Prostate gland (tissue), 2 donors: Measurements from ENCODE around the gene FAAP100.

Experiments
- POLR2A ChIP-seq: fragments of 450-650 bp; IDR thresholded peaks from one replicate; pipeline ENCODE4 v1.6.1; 2016; ENCODE audit warnings: antibody characterized with exemption, mild to moderate bottlenecking
- TF ChIP-seq, protein P1 (sequence below), 4 experiments: fragments of 200-600 bp in 2 of 4; fragments of 450-650 bp in 2 of 4; sonication (generic) in 2 of 4; IDR thresholded peaks; 1 replicate in 3 of 4; 2 replicates in 1 of 4; pipeline ENCODE4 v1.5.1; 2016 to 2019; ENCODE audit warnings: antibody characterized with exemption in 4 of 4, mild to moderate bottlenecking in 2 of 4, moderate library complexity in 2 of 4

DNA sequence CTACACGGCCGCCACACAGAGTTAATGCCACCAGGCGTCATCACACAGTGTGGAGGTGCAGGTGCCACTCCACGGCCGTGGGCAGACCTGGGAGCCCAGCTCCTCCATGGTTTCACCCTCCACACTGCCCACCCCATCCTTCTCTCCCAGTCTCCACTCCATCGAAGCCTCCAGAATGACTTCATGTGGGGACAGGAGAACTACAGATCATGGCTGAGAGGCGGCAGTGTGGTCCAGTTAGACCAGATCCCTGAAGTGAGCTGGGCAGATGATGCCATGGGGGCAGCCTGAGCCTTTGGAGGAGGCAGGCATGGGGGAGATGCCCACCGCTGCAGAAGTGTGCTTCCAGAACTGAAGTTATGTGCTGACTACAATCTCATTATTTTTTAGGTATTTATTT lies 38.0 kb upstream of the FAAP100 start:
- TF ChIP-seq, protein P1, sequence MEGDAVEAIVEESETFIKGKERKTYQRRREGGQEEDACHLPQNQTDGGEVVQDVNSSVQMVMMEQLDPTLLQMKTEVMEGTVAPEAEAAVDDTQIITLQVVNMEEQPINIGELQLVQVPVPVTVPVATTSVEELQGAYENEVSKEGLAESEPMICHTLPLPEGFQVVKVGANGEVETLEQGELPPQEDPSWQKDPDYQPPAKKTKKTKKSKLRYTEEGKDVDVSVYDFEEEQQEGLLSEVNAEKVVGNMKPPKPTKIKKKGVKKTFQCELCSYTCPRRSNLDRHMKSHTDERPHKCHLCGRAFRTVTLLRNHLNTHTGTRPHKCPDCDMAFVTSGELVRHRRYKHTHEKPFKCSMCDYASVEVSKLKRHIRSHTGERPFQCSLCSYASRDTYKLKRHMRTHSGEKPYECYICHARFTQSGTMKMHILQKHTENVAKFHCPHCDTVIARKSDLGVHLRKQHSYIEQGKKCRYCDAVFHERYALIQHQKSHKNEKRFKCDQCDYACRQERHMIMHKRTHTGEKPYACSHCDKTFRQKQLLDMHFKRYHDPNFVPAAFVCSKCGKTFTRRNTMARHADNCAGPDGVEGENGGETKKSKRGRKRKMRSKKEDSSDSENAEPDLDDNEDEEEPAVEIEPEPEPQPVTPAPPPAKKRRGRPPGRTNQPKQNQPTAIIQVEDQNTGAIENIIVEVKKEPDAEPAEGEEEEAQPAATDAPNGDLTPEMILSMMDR (IDR thresholded peaks at IDR 0.05) = no peak
- TF ChIP-seq POLR2A = no peak
